ENCODE data around the gene SYK. TPM values are rescaled to one million over a fixed set of nuclear protein-coding genes. Genes with fewer than 3 reads are reported as not detected.

The SYK gene
- total and polyA plus RNA-seq, 2 of the 4 experiments (the other 2 are of a cell fraction) = not detected

GRCh38 chr9:90836411-90837080, 34.9 kb downstream of the SYK start:
- dilution Hi-C loops (cut with HindIII; ENCODE audit: low sequenced_read_pairs, unreplicated experiment) (no loop called here), intact Hi-C loops (cut with micrococcal nuclease) (no loop called here), in situ Hi-C loops (cut with MboI; ENCODE audit: low sequenced_read_pairs) (no loop called here)
- Histone ChIP-seq H2AK9ac (replicated peaks; ENCODE audit: low read depth, low read length, poor library complexity) (no peak overlapping the region), H3K4me3 (ENCODE audit: insufficient read depth, low read depth, low read length) (no peak overlapping the region), H3K27me3 (ENCODE audit: control insufficient read depth, insufficient read depth, low read length) (no peaks in the 10 kb centered on the region; the same call in 1 of the 2 replicates), H4K20me1 (ENCODE audit: insufficient read depth, low read length) (no peaks in the 10 kb centered on the region), H4K5ac (ENCODE audit: low read depth, low read length) (no peak overlapping the region), H3K9me1 (ENCODE audit: insufficient read depth, low read length) (no peaks in the 10 kb centered on the region), H3K36me3 (ENCODE audit: control insufficient read depth, insufficient read depth, low read length) (no peaks in the 10 kb centered on the region), H4K91ac (ENCODE audit: insufficient read depth, low read depth, low read length) (no peak overlapping the region), H3K4me2 (ENCODE audit: low read depth, low read length) (no peak overlapping the region), H3K9me3 (ENCODE audit: control insufficient read depth, insufficient read depth, low read length) (no peaks in the 10 kb centered on the region), H2BK120ac (ENCODE audit: low read depth, low read length) (no peak overlapping the region), H2AFZ (replicated peaks; ENCODE audit: low read length, poor library complexity) (no peak overlapping the region), H3K27ac (ENCODE audit: insufficient read depth, low read length) (no peak overlapping the region), H3K56ac (ENCODE audit: extremely low read depth, insufficient read depth, low read length) (no peak overlapping the region), H4K8ac (ENCODE audit: low read depth in 2 of 2, low read length in 2 of 2) (no peak overlapping the region), H3K4ac (ENCODE audit: low read depth, low read length) (no peak overlapping the region), H2BK20ac (ENCODE audit: low read depth, low read length) (no peak overlapping the region), H2AK5ac (ENCODE audit: low read depth, low read length) (no peak overlapping the region), H3K23ac (ENCODE audit: low read depth, low read length) (no peak overlapping the region), H2BK15ac (ENCODE audit: low read depth, low read length) (no peak overlapping the region), H3K79me1 (ENCODE audit: low read depth in 1 of 2, low read length in 2 of 2) (no peaks in the 10 kb centered on the region), H3K14ac (replicated peaks; ENCODE audit: low read depth, low read length) (no peak overlapping the region), H3K18ac (ENCODE audit: low read depth, low read length) (no peak overlapping the region), H3K4me1 (ENCODE audit: control insufficient read depth, insufficient read depth, low read length) (no peaks in the 10 kb centered on the region), H3K9ac (ENCODE audit: low read depth, low read length) (no peak overlapping the region), H2BK5ac (ENCODE audit: low read depth, low read length, poor library complexity, severe bottlenecking) (no peak overlapping the region)
- POLR2A ChIA-PET (ENCODE audit: unreplicated experiment) = no interaction called here
- no peak for ATAC-seq (ENCODE audit: low read depth)
- no TSS peak for BruUV-seq (replicated peaks)
- WGBS, 2 experiments (ENCODE audit: extremely low coverage in 2 of 2, insufficient read length in 1 of 2) = no CpG with 5 or more reads among the region's 3 CpGs
- CTCF ChIA-PET = interaction anchor here (1.5 kb wide), 1 partner anchor 13 kb away, joined by 4 read pairs; no protein-coding TSS in a partner anchor
- TF ChIP-seq RFX5 (IDR thresholded peaks at IDR 0.05; ENCODE audit: low read depth, low read length) (no peak), BHLHE40 (IDR thresholded peaks at IDR 0.05; ENCODE audit: low read depth, low read length) (no peak), CHD1 (IDR thresholded peaks at IDR 0.05; ENCODE audit: low read depth, low read length) (no peak), MXI1 (IDR thresholded peaks at IDR 0.05; ENCODE audit: borderline replicate concordance, low read depth, low read length) (no peak), FOS (IDR thresholded peaks at IDR 0.05; ENCODE audit: low read depth, low read length) (no peak), CEBPB (IDR thresholded peaks at IDR 0.05; ENCODE audit: low read depth, low read length) (no peak), RCOR1 (IDR thresholded peaks at IDR 0.05; ENCODE audit: insufficient replicate concordance, low read length) (no peak), MAFK (IDR thresholded peaks at IDR 0.05; ENCODE audit: low read depth, low read length) (no peak), POLR2A (IDR thresholded peaks at IDR 0.05; ENCODE audit: low read depth, low read length) (no peak), ELK1 (IDR thresholded peaks at IDR 0.05; ENCODE audit: borderline replicate concordance, low read depth, low read length) (no peak), USF2 (IDR thresholded peaks at IDR 0.05; ENCODE audit: low read depth, low read length) (no peak), MAZ (IDR thresholded peaks at IDR 0.05; ENCODE audit: borderline replicate concordance, low read depth, low read length) (no peak), SMC3 (IDR thresholded peaks at IDR 0.05; ENCODE audit: low read depth, low read length) (no peak)
- DNase-seq = no peak
